Astrocyte (in vitro differentiated cells and primary cell): Measurements from ENCODE around the gene C1QTNF3. TPM values are rescaled to one million over a fixed set of nuclear protein-coding genes. Genes with fewer than 3 reads are reported as not detected.

ENCODE experiments used
- DNase-seq: peaks from one replicate; pipeline ENCODE4 v3.0.0-alpha.2; 2010; ENCODE audit warnings: low read depth
- FAIRE-seq: peaks from 2 replicates; lab custom pipeline; 2011; peaks lifted over from hg19 to GRCh38; lab: Jason Lieb, UNC
- H2AFZ ChIP-seq: 2 replicates; pipeline ENCODE4 v1.6.0; 2012; ENCODE audit warnings: low read depth, low read length, inconsistent platforms
- H3K27ac ChIP-seq: 2 replicates; pipeline ENCODE4 v1.5.1; 2011; ENCODE audit warnings: low read depth, low read length, inconsistent platforms
- H3K27me3 ChIP-seq: 2 replicates; pipeline ENCODE4 v1.6.0; 2011; ENCODE audit warnings: low read length, inconsistent platforms; ENCODE audit not compliant: insufficient read depth
- H3K36me3 ChIP-seq: 2 replicates; pipeline ENCODE4 v1.5.1; 2011; ENCODE audit warnings: low read length, inconsistent platforms; ENCODE audit not compliant: insufficient read depth
- H3K4me1 ChIP-seq: 2 replicates; pipeline ENCODE4 v1.5.1; 2011; ENCODE audit warnings: low read length, inconsistent platforms; ENCODE audit not compliant: insufficient read depth
- H3K4me2 ChIP-seq: 2 replicates; pipeline ENCODE4 v1.6.0; 2012; ENCODE audit warnings: low read length, inconsistent platforms
- H3K4me3 ChIP-seq: 2 replicates; pipeline ENCODE4 v1.5.1; 2011; ENCODE audit warnings: low read depth, mild to moderate bottlenecking, low read length, inconsistent platforms; ENCODE audit not compliant: insufficient read depth
- H3K79me2 ChIP-seq: 2 replicates; pipeline ENCODE4 v1.6.0; 2012; ENCODE audit warnings: mild to moderate bottlenecking, low read length, inconsistent platforms; ENCODE audit not compliant: insufficient read depth
- H3K9ac ChIP-seq: 2 replicates; pipeline ENCODE4 v1.6.0; 2012; ENCODE audit warnings: mild to moderate bottlenecking, low read length, inconsistent platforms
- H3K9me3 ChIP-seq: 2 replicates; pipeline ENCODE4 v1.5.1; 2012; ENCODE audit warnings: low read depth, mild to moderate bottlenecking, low read length, inconsistent platforms; ENCODE audit not compliant: insufficient read depth
- H4K20me1 ChIP-seq: 2 replicates; pipeline ENCODE4 v1.6.0; 2012; ENCODE audit warnings: low read length, inconsistent platforms; ENCODE audit not compliant: insufficient read depth
- H3K27ac Mint-ChIP-seq: one replicate; pipeline ENCODE4 v1.8.0; 2021; ENCODE audit warnings: mild to moderate bottlenecking, mixed read lengths; ENCODE audit not compliant: unreplicated experiment
- H3K27me3 Mint-ChIP-seq: one replicate; pipeline ENCODE4 v1.8.0; 2021; ENCODE audit warnings: low read depth, mixed read lengths; ENCODE audit not compliant: unreplicated experiment
- H3K36me3 Mint-ChIP-seq: one replicate; pipeline ENCODE4 v1.8.0; 2021; ENCODE audit warnings: low read depth, mixed read lengths; ENCODE audit not compliant: unreplicated experiment
- H3K4me1 Mint-ChIP-seq: one replicate; pipeline ENCODE4 v1.8.0; 2021; ENCODE audit warnings: low read depth, mixed read lengths; ENCODE audit not compliant: unreplicated experiment
- H3K4me3 Mint-ChIP-seq: one replicate; pipeline ENCODE4 v1.8.0; 2021; ENCODE audit warnings: mild to moderate bottlenecking, moderate library complexity, mixed read lengths; ENCODE audit not compliant: unreplicated experiment
- H3K9me3 Mint-ChIP-seq: one replicate; pipeline ENCODE4 v1.8.0; 2021; ENCODE audit warnings: mild to moderate bottlenecking, mixed read lengths; ENCODE audit not compliant: unreplicated experiment
- EZH2 ChIP-seq: IDR thresholded peaks from 2 replicates; pipeline ENCODE4 v1.6.1; 2012; ENCODE audit warnings: mild to moderate bottlenecking, low read length, inconsistent platforms; ENCODE audit not compliant: insufficient read depth
- total RNA-seq: library from RNA; stranded (reverse); gene quantifications from 2 replicates; pipeline ENCODE4 v1.2.1, GENCODE V29; 2021
- TF ChIP-seq, protein P1 (sequence below): IDR thresholded peaks from 2 replicates; pipeline ENCODE4 v1.5.1; 2011; ENCODE audit warnings: low read depth, mild to moderate bottlenecking, inconsistent platforms, low read length, moderate library complexity; ENCODE audit not compliant: insufficient read depth

Gene C1QTNF3
- total RNA-seq, 1 donor from 2014 or later, result 0.95 TPM

DNA sequence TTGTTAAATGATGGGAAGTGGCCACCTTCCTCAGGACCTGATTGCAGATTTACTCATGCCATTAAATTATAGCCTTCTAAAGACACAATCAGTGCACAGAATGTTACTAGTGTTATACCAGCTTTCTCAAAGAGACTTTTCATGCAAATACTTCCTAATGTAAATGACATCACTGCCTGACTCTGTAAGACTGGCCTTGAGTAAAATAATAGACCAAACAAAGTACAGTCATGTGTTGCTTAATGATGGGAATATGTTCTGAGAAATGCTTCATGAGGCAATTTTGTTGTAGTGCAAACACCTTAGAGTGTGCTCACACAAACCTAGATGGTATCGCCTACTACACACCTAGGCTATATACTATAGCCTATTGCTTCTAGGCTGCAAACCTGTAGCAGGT is 17.0 kb upstream of the C1QTNF3 start:
- no peaks in the 10 kb centered on the region for H3K27me3 Mint-ChIP-seq
- H3K36me3 Mint-ChIP-seq, result peaks cover 4% of the 10 kb centered on the region
- FAIRE-seq (no peak), DNase-seq (no peak)
- no peaks in the 10 kb centered on the region for H3K4me1 ChIP-seq
- no peak overlapping the region for H3K4me3 Mint-ChIP-seq
- no peak overlapping the region for H3K9ac ChIP-seq
- H3K4me3 ChIP-seq, result no peak overlapping the region
- TF ChIP-seq, protein P1, sequence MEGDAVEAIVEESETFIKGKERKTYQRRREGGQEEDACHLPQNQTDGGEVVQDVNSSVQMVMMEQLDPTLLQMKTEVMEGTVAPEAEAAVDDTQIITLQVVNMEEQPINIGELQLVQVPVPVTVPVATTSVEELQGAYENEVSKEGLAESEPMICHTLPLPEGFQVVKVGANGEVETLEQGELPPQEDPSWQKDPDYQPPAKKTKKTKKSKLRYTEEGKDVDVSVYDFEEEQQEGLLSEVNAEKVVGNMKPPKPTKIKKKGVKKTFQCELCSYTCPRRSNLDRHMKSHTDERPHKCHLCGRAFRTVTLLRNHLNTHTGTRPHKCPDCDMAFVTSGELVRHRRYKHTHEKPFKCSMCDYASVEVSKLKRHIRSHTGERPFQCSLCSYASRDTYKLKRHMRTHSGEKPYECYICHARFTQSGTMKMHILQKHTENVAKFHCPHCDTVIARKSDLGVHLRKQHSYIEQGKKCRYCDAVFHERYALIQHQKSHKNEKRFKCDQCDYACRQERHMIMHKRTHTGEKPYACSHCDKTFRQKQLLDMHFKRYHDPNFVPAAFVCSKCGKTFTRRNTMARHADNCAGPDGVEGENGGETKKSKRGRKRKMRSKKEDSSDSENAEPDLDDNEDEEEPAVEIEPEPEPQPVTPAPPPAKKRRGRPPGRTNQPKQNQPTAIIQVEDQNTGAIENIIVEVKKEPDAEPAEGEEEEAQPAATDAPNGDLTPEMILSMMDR, result no peak
- no peak for TF ChIP-seq EZH2
- H3K27me3 ChIP-seq, result no peaks in the 10 kb centered on the region
- H3K4me1 Mint-ChIP-seq, result no peaks in the 10 kb centered on the region
- no peak overlapping the region for H3K4me2 ChIP-seq
- no peak overlapping the region for H3K27ac Mint-ChIP-seq
- H3K9me3 ChIP-seq, result no peaks in the 10 kb centered on the region
- H3K36me3 ChIP-seq, result no peaks in the 10 kb centered on the region
- no peak overlapping the region for H3K27ac ChIP-seq
- no peaks in the 10 kb centered on the region for H3K79me2 ChIP-seq
- no peak overlapping the region for H2AFZ ChIP-seq
- H3K9me3 Mint-ChIP-seq, result peaks cover 7% of the 10 kb centered on the region
- no peaks in the 10 kb centered on the region for H4K20me1 ChIP-seq

DNA sequence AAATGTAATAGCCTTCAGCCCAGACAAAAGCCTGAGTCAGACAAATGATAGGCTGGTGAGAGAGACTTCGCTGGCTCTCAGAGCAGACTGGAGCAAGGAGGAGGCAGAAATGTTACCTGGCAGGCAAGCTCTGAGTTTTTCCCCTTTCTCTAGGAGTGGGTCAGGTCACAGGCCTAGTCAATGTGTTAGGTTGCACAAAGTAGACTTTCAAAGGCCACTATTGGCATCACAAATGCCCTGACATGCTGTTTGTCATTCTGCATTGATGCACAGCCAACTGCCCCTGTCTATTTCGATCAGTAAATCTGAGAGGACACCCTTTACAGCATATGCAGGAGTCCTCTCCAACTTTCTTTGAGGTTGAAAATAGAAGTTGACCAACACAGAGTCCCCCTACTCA is 15.5 kb upstream of the C1QTNF3 start:
- Mint-ChIP-seq H3K4me1 (peaks cover 4% of the 10 kb centered on the region), H3K4me3 (no peak overlapping the region), H3K36me3 (peaks cover 2% of the 10 kb centered on the region), H3K27me3 (no peaks in the 10 kb centered on the region), H3K27ac (no peak overlapping the region), H3K9me3 (peaks cover 4% of the 10 kb centered on the region)
- FAIRE-seq (no peak), DNase-seq (no peak)
- Histone ChIP-seq H2AFZ (no peak overlapping the region), H3K9me3 (no peaks in the 10 kb centered on the region), H4K20me1 (no peaks in the 10 kb centered on the region), H3K27ac (no peak overlapping the region), H3K4me2 (no peak overlapping the region), H3K9ac (no peak overlapping the region), H3K4me1 (peaks cover 4% of the 10 kb centered on the region), H3K79me2 (no peaks in the 10 kb centered on the region), H3K36me3 (no peaks in the 10 kb centered on the region), H3K4me3 (no peak overlapping the region), H3K27me3 (no peaks in the 10 kb centered on the region)
- TF ChIP-seq, protein P1, result no peak
- no peak for TF ChIP-seq EZH2

- Mint-ChIP-seq H3K27me3 (no peaks in the 10 kb centered on the region), H3K4me1 (peaks cover 13% of the 10 kb centered on the region), H3K27ac (no peak overlapping the region), H3K9me3 (peaks cover 4% of the 10 kb centered on the region), H3K4me3 (no peak overlapping the region), H3K36me3 (peaks cover 2% of the 10 kb centered on the region)
- no peak overlapping the region for H3K27ac ChIP-seq
- H3K4me2 ChIP-seq, result no peak overlapping the region
- H3K9me3 ChIP-seq, result no peaks in the 10 kb centered on the region
- no peak for FAIRE-seq
- no peaks in the 10 kb centered on the region for H3K36me3 ChIP-seq
- peaks cover 11% of the 10 kb centered on the region for H3K4me1 ChIP-seq
- TF ChIP-seq, protein P1, result no peak
- TF ChIP-seq EZH2, result no peak
- no peaks in the 10 kb centered on the region for H3K27me3 ChIP-seq
- H3K4me3 ChIP-seq, result no peak overlapping the region
- no peaks in the 10 kb centered on the region for H3K79me2 ChIP-seq
- H3K9ac ChIP-seq, result no peak overlapping the region
- DNase-seq, result no peak
- no peak overlapping the region for H2AFZ ChIP-seq
- H4K20me1 ChIP-seq, result no peaks in the 10 kb centered on the region
Observed at GRCh38 chr5:34057569-34057968, 14.6 kb upstream of the C1QTNF3 start.
